Activated CD4-positive, alpha-beta memory T cell treated with anti-CD3 and anti-CD28 coated beads, Interleukin-2, amount 10 ng/mL, durations not matched to agents 7 days and 5 days (primary cell): ENCODE results near the gene PTPRJ. TPM values are rescaled to one million over a fixed set of nuclear protein-coding genes. Genes with fewer than 3 reads are reported as not detected.
"Not testable (repeated sequence)": the region's sequence is repeated elsewhere in the genome, so short reads cannot be mapped to it uniquely, and the experiment has no call there.

Source experiments
- CTCF ChIA-PET: fragments of 350-600 bp; sonication (Branson Sonifier 250); formaldehyde crosslinking; loops from one replicate; lab custom pipeline; 2021; ENCODE audit warnings: antibody characterized with exemption, inconsistent platforms; lab: Charles Lee
- POLR2A ChIA-PET: fragments of 350-600 bp; sonication (Branson Sonifier 250); formaldehyde crosslinking; loops from one replicate; lab custom pipeline; 2021; ENCODE audit warnings: antibody characterized with exemption; lab: Charles Lee
- DNase-seq: peaks from one replicate; pipeline ENCODE4 v3.0.0-alpha.2; 2020
- H3K27ac Mint-ChIP-seq: one replicate; pipeline ENCODE4 v1.8.0; 2021; ENCODE audit warnings: mild to moderate bottlenecking, mixed read lengths
- H3K27me3 Mint-ChIP-seq: one replicate; pipeline ENCODE4 v1.8.0; 2021; ENCODE audit warnings: mixed read lengths
- H3K36me3 Mint-ChIP-seq: one replicate; pipeline ENCODE4 v1.8.0; 2021; ENCODE audit warnings: low read depth, mixed read lengths
- H3K4me1 Mint-ChIP-seq: one replicate; pipeline ENCODE4 v1.8.0; 2021; ENCODE audit warnings: mixed read lengths
- H3K4me3 Mint-ChIP-seq: one replicate; pipeline ENCODE4 v1.8.0; 2021; ENCODE audit warnings: mild to moderate bottlenecking, mixed read lengths
- H3K9me3 Mint-ChIP-seq: one replicate; pipeline ENCODE4 v1.8.0; 2021; ENCODE audit warnings: mixed read lengths
- total RNA-seq, 2 experiments: library from RNA; stranded (reverse); gene quantifications; one replicate each; pipeline ENCODE4 v1.2.3, GENCODE V29; 2021

PTPRJ gene
- total RNA-seq, 2 experiments from 2014 or later, result 83.0 to 89.1 TPM

- H3K4me3 Mint-ChIP-seq, H3K27me3 Mint-ChIP-seq, DNase-seq, H3K9me3 Mint-ChIP-seq, H3K36me3 Mint-ChIP-seq, POLR2A ChIA-PET: not testable (repeated sequence)
- H3K27ac Mint-ChIP-seq, result peak overlapping the region; percentile 11
- CTCF ChIA-PET, result interaction anchor here (0.9 to 1.6 kb wide), 2 partner anchors 15 to 16 kb away, joined by 4 to 6 read pairs; no protein-coding TSS in a partner anchor
- H3K4me1 Mint-ChIP-seq, result peaks cover 36% of the 10 kb centered on the region
These were observed 31.2 kb upstream of the PTPRJ start for GRCh38 chr11:47949001-47949675.

GRCh38 chr11:47950396-47950795 lies 30.0 kb upstream of the PTPRJ start:
- peak overlapping the region; percentile 70 for H3K27ac Mint-ChIP-seq

GRCh38 chr11:47951504-47951903 lies 28.9 kb upstream of the PTPRJ start:
- CTCF ChIA-PET, result interaction anchor here (4.4 kb wide), 1 partner anchor 16 kb away, joined by 22 read pairs; no protein-coding TSS in a partner anchor
- not testable (repeated sequence) for H3K27ac Mint-ChIP-seq
- H3K4me1 Mint-ChIP-seq, result peaks cover 39% of the 10 kb centered on the region

More at GRCh38 chr11:47950396-47950795, 30.0 kb upstream of the PTPRJ start:
- POLR2A ChIA-PET, result interaction anchor here (1.2 kb wide), 2 partner anchors 33 to 155 kb away, joined by 3 to 6 read pairs; no protein-coding TSS in a partner anchor
- peak; percentile 61 for DNase-seq
- Mint-ChIP-seq H3K36me3 (no peaks in the 10 kb centered on the region), H3K4me1 (peaks cover 43% of the 10 kb centered on the region), H3K27me3 (no peaks in the 10 kb centered on the region), H3K9me3 (no peaks in the 10 kb centered on the region), H3K4me3 (no peak overlapping the region)
- CTCF ChIA-PET, result interaction anchor here (0.7 to 1.6 kb wide), 2 partner anchors 17 to 80 kb away, joined by 3 to 6 read pairs; no protein-coding TSS in a partner anchor

GRCh38 chr11:47955061-47955755 lies 25.2 kb upstream of the PTPRJ start:
- DNase-seq, result no peak
- Mint-ChIP-seq H3K27ac (no peak overlapping the region), H3K27me3 (no peaks in the 10 kb centered on the region), H3K9me3 (no peaks in the 10 kb centered on the region), H3K4me1 (peaks cover 16% of the 10 kb centered on the region), H3K36me3 (no peaks in the 10 kb centered on the region), H3K4me3 (no peak overlapping the region)
- ChIA-PET POLR2A (interaction anchor here (0.9 to 2.4 kb wide), 8 partner anchors 35 to 189 kb away, joined by 3 to 8 read pairs (median 4); no protein-coding TSS in a partner anchor), CTCF (interaction anchor here (0.5 to 4.4 kb wide), 13 partner anchors 8 to 415 kb away, joined by 3 to 22 read pairs (median 3); no protein-coding TSS in a partner anchor)

More at GRCh38 chr11:47951504-47951903, 28.9 kb upstream of the PTPRJ start:
- H3K36me3 Mint-ChIP-seq, H3K27me3 Mint-ChIP-seq, POLR2A ChIA-PET, DNase-seq, H3K4me3 Mint-ChIP-seq, H3K9me3 Mint-ChIP-seq: not testable (repeated sequence)

- Mint-ChIP-seq H3K36me3 (no peaks in the 10 kb centered on the region), H3K4me3 (no peak overlapping the region), H3K4me1 (peaks cover 9% of the 10 kb centered on the region)
These were observed 20.3 kb upstream of the PTPRJ start for GRCh38 chr11:47960015-47960414.

GRCh38 chr11:47961383-47961782 lies 19.0 kb upstream of the PTPRJ start:
- Mint-ChIP-seq H3K27ac (no peak overlapping the region), H3K9me3 (no peaks in the 10 kb centered on the region), H3K27me3 (no peaks in the 10 kb centered on the region), H3K4me3 (no peak overlapping the region), H3K4me1 (peaks cover 3% of the 10 kb centered on the region), H3K36me3 (no peaks in the 10 kb centered on the region)
- ChIA-PET CTCF (no interaction called here), POLR2A (interaction anchor here (1.0 kb wide), 1 partner anchor 147 kb away, joined by 3 read pairs; no protein-coding TSS in a partner anchor)
- no peak for DNase-seq

More at GRCh38 chr11:47960015-47960414, 20.3 kb upstream of the PTPRJ start:
- H3K27me3 Mint-ChIP-seq, result no peaks in the 10 kb centered on the region
- no peaks in the 10 kb centered on the region for H3K9me3 Mint-ChIP-seq
- POLR2A ChIA-PET, result no interaction called here
- no peak for DNase-seq
- CTCF ChIA-PET, result interaction anchor here (0.7 kb wide), 1 partner anchor 36 kb away, joined by 3 read pairs; no protein-coding TSS in a partner anchor
- H3K27ac Mint-ChIP-seq, result no peak overlapping the region

GRCh38 chr11:47964546-47964945 lies 15.8 kb upstream of the PTPRJ start:
- DNase-seq, result no peak
- ChIA-PET POLR2A (interaction anchor here (1.2 to 1.7 kb wide), 2 partner anchors 22 to 91 kb away, joined by 4 to 5 read pairs; no protein-coding TSS in a partner anchor), CTCF (interaction anchor here (0.7 to 3.6 kb wide), 4 partner anchors 10 to 144 kb away, joined by 3 to 26 read pairs (median 6); no protein-coding TSS in a partner anchor)
- Mint-ChIP-seq H3K27me3 (no peaks in the 10 kb centered on the region), H3K27ac (no peak overlapping the region), H3K4me1 (peaks cover 3% of the 10 kb centered on the region), H3K4me3 (no peak overlapping the region), H3K9me3 (no peaks in the 10 kb centered on the region), H3K36me3 (no peaks in the 10 kb centered on the region)

- no peak overlapping the region for H3K4me3 Mint-ChIP-seq
- no peaks in the 10 kb centered on the region for H3K36me3 Mint-ChIP-seq
- peaks cover 3% of the 10 kb centered on the region for H3K4me1 Mint-ChIP-seq
- H3K27ac Mint-ChIP-seq, result no peak overlapping the region
- H3K9me3 Mint-ChIP-seq, result no peaks in the 10 kb centered on the region
- ChIA-PET POLR2A (no interaction called here), CTCF (interaction anchor here (0.9 to 1.3 kb wide), 2 partner anchors 9 to 33 kb away, joined by 3 to 4 read pairs; no protein-coding TSS in a partner anchor)
- H3K27me3 Mint-ChIP-seq, result no peaks in the 10 kb centered on the region
- DNase-seq, result no peak
These were observed 12.5 kb upstream of the PTPRJ start for GRCh38 chr11:47967577-47968525.

- H3K27me3 Mint-ChIP-seq, result no peaks in the 10 kb centered on the region
- no peak for DNase-seq
- ChIA-PET CTCF (interaction anchor here (0.6 to 1.4 kb wide), 2 partner anchors 13 to 24 kb away, joined by 3 read pairs; no protein-coding TSS in a partner anchor), POLR2A (no interaction called here)
- H3K4me3 Mint-ChIP-seq, result no peak overlapping the region
- no peak overlapping the region for H3K27ac Mint-ChIP-seq
- H3K36me3 Mint-ChIP-seq, result no peaks in the 10 kb centered on the region
- no peaks in the 10 kb centered on the region for H3K9me3 Mint-ChIP-seq
- H3K4me1 Mint-ChIP-seq, result peaks cover 8% of the 10 kb centered on the region
These were observed 11.0 kb upstream of the PTPRJ start for GRCh38 chr11:47969401-47969800.

GRCh38 chr11:47971501-47971900 lies 8.9 kb upstream of the PTPRJ start:
- CTCF ChIA-PET, result no interaction called here
- Mint-ChIP-seq H3K36me3 (no peaks in the 10 kb centered on the region), H3K4me1 (peaks cover 10% of the 10 kb centered on the region), H3K27ac (no peak overlapping the region), H3K9me3 (no peaks in the 10 kb centered on the region), H3K27me3 (no peaks in the 10 kb centered on the region), H3K4me3 (no peak overlapping the region)
- no peak for DNase-seq
- POLR2A ChIA-PET, result interaction anchor here (1.2 kb wide), 1 partner anchor 8 kb away, joined by 5 read pairs; no protein-coding TSS in a partner anchor

- H3K4me1 Mint-ChIP-seq, result peaks cover 10% of the 10 kb centered on the region
- CTCF ChIA-PET, result interaction anchor here (1.2 kb wide), 1 partner anchor 38 kb away, joined by 3 read pairs; no protein-coding TSS in a partner anchor
These were observed 7.2 kb upstream of the PTPRJ start for GRCh38 chr11:47973173-47973572.

GRCh38 chr11:47976931-47977330 lies 3.4 kb upstream of the PTPRJ start:
- Mint-ChIP-seq H3K4me3 (no peak overlapping the region), H3K4me1 (peaks cover 16% of the 10 kb centered on the region), H3K27ac (no peak overlapping the region), H3K36me3 (peaks cover 4% of the 10 kb centered on the region), H3K9me3 (no peaks in the 10 kb centered on the region), H3K27me3 (peaks cover 15% of the 10 kb centered on the region)
- no peak for DNase-seq
- CTCF ChIA-PET, result no interaction called here
- POLR2A ChIA-PET, result interaction anchor here (0.5 kb wide), 1 partner anchor 41 kb away, joined by 3 read pairs; no protein-coding TSS in a partner anchor

More at GRCh38 chr11:47973173-47973572, 7.2 kb upstream of the PTPRJ start:
- Mint-ChIP-seq H3K9me3 (no peaks in the 10 kb centered on the region), H3K4me3 (no peak overlapping the region), H3K27ac (no peak overlapping the region), H3K36me3 (no peaks in the 10 kb centered on the region), H3K27me3 (peaks cover 6% of the 10 kb centered on the region)
- POLR2A ChIA-PET, result no interaction called here
- DNase-seq, result no peak
